ENCODE results near the gene PCSK5.

The PCSK5 gene

DNA sequence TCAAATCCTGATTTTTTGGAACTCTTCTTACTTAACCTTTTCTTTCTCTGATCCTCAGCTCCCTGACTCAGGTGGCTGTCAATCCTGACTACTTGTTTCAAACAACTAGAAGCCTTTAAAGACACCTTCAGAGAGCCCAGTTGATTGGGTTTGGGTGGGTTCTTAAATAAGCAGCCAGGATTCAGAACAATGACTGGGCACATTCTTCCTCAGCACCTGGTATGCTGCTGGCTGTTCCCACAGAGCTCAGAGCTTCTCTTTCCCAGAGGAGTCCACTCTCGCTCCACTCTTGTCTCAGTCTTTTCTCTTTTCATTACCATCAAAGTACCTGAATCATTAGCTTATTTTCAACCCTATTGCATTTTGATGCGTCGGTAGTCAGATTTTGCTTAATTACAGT is 22.5 kb downstream of the PCSK5 start:
- POLR2A ChIA-PET (ENCODE audit: low non-redundant PET) = no interaction called here
- DNase-seq (ENCODE audit: low spot score) = no peak
- CTCF ChIA-PET = no interaction called here
- TF ChIP-seq, protein P1, sequence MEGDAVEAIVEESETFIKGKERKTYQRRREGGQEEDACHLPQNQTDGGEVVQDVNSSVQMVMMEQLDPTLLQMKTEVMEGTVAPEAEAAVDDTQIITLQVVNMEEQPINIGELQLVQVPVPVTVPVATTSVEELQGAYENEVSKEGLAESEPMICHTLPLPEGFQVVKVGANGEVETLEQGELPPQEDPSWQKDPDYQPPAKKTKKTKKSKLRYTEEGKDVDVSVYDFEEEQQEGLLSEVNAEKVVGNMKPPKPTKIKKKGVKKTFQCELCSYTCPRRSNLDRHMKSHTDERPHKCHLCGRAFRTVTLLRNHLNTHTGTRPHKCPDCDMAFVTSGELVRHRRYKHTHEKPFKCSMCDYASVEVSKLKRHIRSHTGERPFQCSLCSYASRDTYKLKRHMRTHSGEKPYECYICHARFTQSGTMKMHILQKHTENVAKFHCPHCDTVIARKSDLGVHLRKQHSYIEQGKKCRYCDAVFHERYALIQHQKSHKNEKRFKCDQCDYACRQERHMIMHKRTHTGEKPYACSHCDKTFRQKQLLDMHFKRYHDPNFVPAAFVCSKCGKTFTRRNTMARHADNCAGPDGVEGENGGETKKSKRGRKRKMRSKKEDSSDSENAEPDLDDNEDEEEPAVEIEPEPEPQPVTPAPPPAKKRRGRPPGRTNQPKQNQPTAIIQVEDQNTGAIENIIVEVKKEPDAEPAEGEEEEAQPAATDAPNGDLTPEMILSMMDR (conservative IDR thresholded peaks at IDR 0.05; ENCODE audit: low read depth) = no peak
- no peak overlapping the region for H3K27ac ChIP-seq

DNA sequence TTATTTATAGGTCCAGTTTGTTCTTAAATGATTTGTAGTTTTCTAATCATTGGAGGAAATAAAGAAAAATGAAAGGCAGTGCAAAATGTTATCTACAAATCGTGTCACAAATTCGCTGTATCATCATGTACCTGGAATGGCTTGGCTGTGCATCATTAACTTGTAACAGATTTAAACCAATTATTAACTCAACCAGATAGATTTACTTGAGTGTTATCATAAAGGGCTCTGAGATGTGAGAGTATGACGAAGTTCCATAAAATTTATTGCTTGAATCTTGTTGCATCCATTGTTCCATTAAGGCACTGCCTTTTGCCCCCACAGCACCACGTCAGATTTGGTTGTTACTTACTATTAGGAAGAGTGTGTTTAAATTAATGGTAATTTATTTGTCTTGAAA is 23.5 kb downstream of the PCSK5 start:
- no peak overlapping the region for H3K27ac ChIP-seq
- DNase-seq (ENCODE audit: low spot score) = no peak
- TF ChIP-seq, protein P1 (conservative IDR thresholded peaks at IDR 0.05; ENCODE audit: low read depth) = no peak
- CTCF ChIA-PET = no interaction called here
- POLR2A ChIA-PET (ENCODE audit: low non-redundant PET) = no interaction called here

DNA sequence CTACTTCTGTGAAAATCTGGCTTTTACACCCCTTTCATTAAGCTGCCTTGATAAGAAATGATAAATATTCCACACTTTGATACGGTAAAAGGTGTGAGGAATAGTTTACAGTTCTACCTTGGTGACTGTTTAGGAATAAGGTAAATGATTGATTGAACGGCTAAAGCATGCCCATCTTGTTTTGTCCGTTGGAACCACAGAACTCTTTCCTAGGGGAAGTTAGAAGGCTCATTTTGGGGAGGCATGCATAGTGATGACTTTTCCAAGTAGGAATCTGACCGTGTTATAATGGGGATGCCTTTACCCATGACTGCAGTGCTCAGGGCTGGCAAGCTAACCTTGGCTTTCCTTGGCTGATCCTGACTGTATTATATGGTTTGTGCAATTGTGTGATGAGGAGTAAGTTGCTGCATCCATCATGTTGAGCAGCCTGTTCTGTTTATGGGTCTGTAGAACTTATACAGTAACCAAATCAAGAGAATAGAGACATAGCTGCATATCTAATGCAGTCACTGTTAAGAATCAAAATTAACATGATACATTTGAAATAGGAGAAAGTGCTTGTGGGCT is 24.5 kb downstream of the PCSK5 start:
- TF ChIP-seq, protein P1 (conservative IDR thresholded peaks at IDR 0.05; ENCODE audit: low read depth) = no peak
- DNase-seq (ENCODE audit: low spot score) = no peak
- CTCF ChIA-PET = interaction anchor here (0.6 kb wide), 1 partner anchor 496 kb away, joined by 3 read pairs; no protein-coding TSS in a partner anchor
- POLR2A ChIA-PET (ENCODE audit: low non-redundant PET) = no interaction called here
- no peak overlapping the region for H3K27ac ChIP-seq

DNA sequence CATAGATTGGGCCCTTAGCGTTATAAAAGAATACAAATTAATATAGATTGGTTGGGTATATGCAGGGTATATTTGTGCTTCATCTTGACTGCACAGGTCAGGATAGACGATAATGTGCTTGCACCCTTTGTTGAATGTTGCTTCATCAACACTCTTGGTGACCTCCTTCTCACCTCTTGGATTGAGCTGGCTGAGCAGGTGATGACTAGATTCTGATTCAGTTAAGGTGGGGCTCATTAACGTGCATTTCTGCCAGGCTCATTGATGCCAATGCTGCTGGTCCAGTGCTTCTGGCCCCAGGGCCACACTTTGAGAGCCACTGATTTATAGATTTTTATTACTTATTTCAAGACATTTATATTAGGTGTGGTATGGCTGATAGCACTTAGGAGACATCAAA is 27.7 kb downstream of the PCSK5 start:
- ChIA-PET CTCF (interaction anchor here (0.7 to 1.2 kb wide), 2 partner anchors 43 to 61 kb away, joined by 3 read pairs; no protein-coding TSS in a partner anchor), POLR2A (ENCODE audit: low non-redundant PET) (no interaction called here)
- TF ChIP-seq, protein P1 (conservative IDR thresholded peaks at IDR 0.05; ENCODE audit: low read depth) = no peak
- DNase-seq (ENCODE audit: low spot score) = peak; percentile 88
- H3K27ac ChIP-seq = no peak overlapping the region

DNA sequence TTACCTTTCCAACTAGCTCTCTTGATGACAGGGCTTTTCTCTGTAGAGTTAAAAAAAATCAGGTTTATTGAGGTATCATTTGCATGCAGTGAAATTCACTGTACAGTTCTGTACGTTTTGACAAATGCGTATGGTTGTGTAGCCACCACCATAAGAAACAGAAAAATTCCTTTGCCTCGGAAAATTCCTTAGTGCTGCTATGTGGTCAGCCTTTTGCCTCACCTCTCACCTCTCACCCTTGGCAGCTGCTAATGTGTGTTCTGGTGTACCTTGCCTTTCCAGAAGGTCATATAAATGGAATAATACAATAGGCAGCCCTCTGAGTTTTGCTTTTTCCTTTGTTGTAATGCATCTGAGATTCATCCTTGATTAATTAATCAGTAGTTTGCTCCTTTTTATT is 28.4 kb downstream of the PCSK5 start:
- ChIA-PET POLR2A (ENCODE audit: low non-redundant PET) (no interaction called here), CTCF (interaction anchor here (0.7 to 1.2 kb wide), 2 partner anchors 42 to 61 kb away, joined by 3 read pairs; no protein-coding TSS in a partner anchor)
- DNase-seq (ENCODE audit: low spot score) = no peak
- H3K27ac ChIP-seq = no peak overlapping the region
- TF ChIP-seq, protein P1 (conservative IDR thresholded peaks at IDR 0.05; ENCODE audit: low read depth) = no peak

DNA sequence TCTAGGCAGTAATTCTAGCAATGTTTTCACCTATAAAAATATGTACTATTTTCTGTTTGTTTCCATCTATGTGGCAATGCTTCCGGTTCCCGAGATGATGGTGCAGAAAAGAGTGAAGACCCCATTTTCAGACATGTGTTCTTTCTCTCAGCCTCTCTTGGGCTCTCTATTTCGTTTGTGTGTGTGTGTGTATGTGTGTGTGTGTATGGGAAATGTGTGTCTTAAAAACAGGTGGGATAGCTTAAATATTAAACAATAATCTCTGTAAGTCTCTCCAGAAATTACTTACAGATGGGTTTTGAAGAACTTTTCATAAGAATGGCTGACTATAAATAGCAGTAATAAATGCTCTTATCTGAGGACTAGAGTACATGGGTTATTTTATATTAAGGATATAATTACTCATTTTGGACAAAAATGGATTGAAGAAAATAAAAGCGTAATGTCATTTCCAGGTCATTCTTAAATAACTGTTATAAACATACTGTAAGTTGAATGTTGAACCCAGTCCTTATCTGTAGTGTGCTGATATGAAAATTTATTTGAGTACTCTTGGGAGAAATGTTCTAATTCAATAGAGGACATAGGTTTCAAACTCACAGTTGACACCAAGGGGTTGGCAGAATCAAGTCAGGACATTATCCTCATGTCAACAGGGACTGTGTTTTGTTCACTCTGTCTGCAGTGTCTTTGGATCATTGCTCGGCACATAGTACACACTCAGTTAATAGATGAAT is 31.1 kb downstream of the PCSK5 start:
- TF ChIP-seq, protein P1 (conservative IDR thresholded peaks at IDR 0.05; ENCODE audit: low read depth) = no peak
- CTCF ChIA-PET = interaction anchor here (0.8 kb wide), 1 partner anchor 9 kb away, joined by 3 read pairs; no protein-coding TSS in a partner anchor
- no peak for DNase-seq (ENCODE audit: low spot score)
- POLR2A ChIA-PET (ENCODE audit: low non-redundant PET) = no interaction called here
- H3K27ac ChIP-seq = no peak overlapping the region
